ENCODE results near the gene MEGF6. TPM values are rescaled to one million over a fixed set of nuclear protein-coding genes. Genes with fewer than 3 reads are reported as not detected.

The MEGF6 gene
- total and polyA plus RNA-seq, 2 donors (not counting 1 experiment from before 2014, with no cell fraction given): 43.2 to 77.3 TPM

GRCh38 chr1:3593334-3593733 lies 18.0 kb downstream of the MEGF6 start:
- H3K79me2 ChIP-seq (ENCODE audit: control insufficient read depth, insufficient read depth, low read length): no peaks in the 10 kb centered on the region
- no peak overlapping the region for H3K27ac ChIP-seq (ENCODE audit: low read length in 2 of 2)
- H3K9me3 ChIP-seq (ENCODE audit: control extremely low read depth in 1 of 3, control insufficient read depth in 2 of 3, insufficient read depth in 1 of 3, low read length in 2 of 3): no peaks in the 10 kb centered on the region
- H3K36me3 ChIP-seq (replicated peaks in 1 of 2; ENCODE audit: control extremely low read depth in 1 of 2, control insufficient read depth in 1 of 2, extremely low read depth in 1 of 2, insufficient read depth in 2 of 2, low read length in 1 of 2): no peaks in the 10 kb centered on the region
- DNase-seq: no peak
- Mint-ChIP-seq H3K9me3 (ENCODE audit: insufficient read depth) (no peaks in the 10 kb centered on the region), H3K27ac (no peak overlapping the region), H3K27me3 (no peaks in the 10 kb centered on the region), H3K4me1 (peaks cover 23% of the 10 kb centered on the region), H3K4me3 (no peak overlapping the region)
- no peak overlapping the region for H3K9ac ChIP-seq (ENCODE audit: low read length)
- no peaks in the 10 kb centered on the region for H3K27me3 ChIP-seq (replicated peaks in 1 of 4; ENCODE audit: control extremely low read depth in 1 of 4, control insufficient read depth in 3 of 4, insufficient read depth in 4 of 4, low read length in 3 of 4)
- no peaks in the 10 kb centered on the region for H4K20me1 ChIP-seq (ENCODE audit: control insufficient read depth, insufficient read depth, low read length, poor library complexity, severe bottlenecking)
- POLR2A ChIA-PET: no interaction called here
- no peak for ATAC-seq (ENCODE audit: low read depth)
- TF ChIP-seq EZH2 (IDR thresholded peaks at IDR 0.05; ENCODE audit: borderline replicate concordance, insufficient read depth, low read depth, low read length, poor library complexity, severe bottlenecking): no peak
- TF ChIP-seq, protein P1, sequence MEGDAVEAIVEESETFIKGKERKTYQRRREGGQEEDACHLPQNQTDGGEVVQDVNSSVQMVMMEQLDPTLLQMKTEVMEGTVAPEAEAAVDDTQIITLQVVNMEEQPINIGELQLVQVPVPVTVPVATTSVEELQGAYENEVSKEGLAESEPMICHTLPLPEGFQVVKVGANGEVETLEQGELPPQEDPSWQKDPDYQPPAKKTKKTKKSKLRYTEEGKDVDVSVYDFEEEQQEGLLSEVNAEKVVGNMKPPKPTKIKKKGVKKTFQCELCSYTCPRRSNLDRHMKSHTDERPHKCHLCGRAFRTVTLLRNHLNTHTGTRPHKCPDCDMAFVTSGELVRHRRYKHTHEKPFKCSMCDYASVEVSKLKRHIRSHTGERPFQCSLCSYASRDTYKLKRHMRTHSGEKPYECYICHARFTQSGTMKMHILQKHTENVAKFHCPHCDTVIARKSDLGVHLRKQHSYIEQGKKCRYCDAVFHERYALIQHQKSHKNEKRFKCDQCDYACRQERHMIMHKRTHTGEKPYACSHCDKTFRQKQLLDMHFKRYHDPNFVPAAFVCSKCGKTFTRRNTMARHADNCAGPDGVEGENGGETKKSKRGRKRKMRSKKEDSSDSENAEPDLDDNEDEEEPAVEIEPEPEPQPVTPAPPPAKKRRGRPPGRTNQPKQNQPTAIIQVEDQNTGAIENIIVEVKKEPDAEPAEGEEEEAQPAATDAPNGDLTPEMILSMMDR (IDR thresholded peaks at IDR 0.05): no peak
- CTCF ChIA-PET: interaction anchor here (1.2 kb wide), 1 partner anchor 24 kb away, joined by 4 read pairs; no protein-coding TSS in a partner anchor
- H3K4me2 ChIP-seq (replicated peaks; ENCODE audit: low read depth, low read length, poor library complexity, severe bottlenecking): no peak overlapping the region
- WGBS (ENCODE audit: insufficient coverage): 32% methylated on average over 9 of the region's 17 CpGs
- intact Hi-C loops (cut with micrococcal nuclease): no loop called here
- no peak overlapping the region for H3K4me3 ChIP-seq (ENCODE audit: control extremely low read depth in 1 of 5, extremely low read depth in 1 of 5, insufficient read depth in 1 of 5, low read depth in 2 of 5, low read length in 4 of 5)
- peaks cover 22 to 27% of the 10 kb centered on the region in 2 donors for H3K4me1 ChIP-seq (ENCODE audit: control insufficient read depth in 2 of 2, insufficient read depth in 2 of 2, low read length in 2 of 2)
- H2AFZ ChIP-seq (ENCODE audit: insufficient read depth, low read depth, low read length, poor library complexity, severe bottlenecking): no peak overlapping the region

GRCh38 chr1:3590951-3591865 lies 20.1 kb downstream of the MEGF6 start:
- ChIA-PET CTCF (interaction anchor here (1.3 to 1.6 kb wide), 2 partner anchors 28 to 138 kb away, joined by 3 to 7 read pairs; no protein-coding TSS in a partner anchor), POLR2A (no interaction called here)
- Histone ChIP-seq H3K4me3 (ENCODE audit: control extremely low read depth in 1 of 5, extremely low read depth in 1 of 5, insufficient read depth in 1 of 5, low read depth in 2 of 5, low read length in 4 of 5) (no peak overlapping the region), H3K36me3 (replicated peaks in 1 of 2; ENCODE audit: control extremely low read depth in 1 of 2, control insufficient read depth in 1 of 2, extremely low read depth in 1 of 2, insufficient read depth in 2 of 2, low read length in 1 of 2) (no peaks in the 10 kb centered on the region), H3K79me2 (ENCODE audit: control insufficient read depth, insufficient read depth, low read length) (no peaks in the 10 kb centered on the region), H3K9ac (ENCODE audit: low read length) (no peak overlapping the region), H3K4me1 (ENCODE audit: control insufficient read depth in 2 of 2, insufficient read depth in 2 of 2, low read length in 2 of 2) (peaks cover 5 to 9% of the 10 kb centered on the region in 2 donors), H4K20me1 (ENCODE audit: control insufficient read depth, insufficient read depth, low read length, poor library complexity, severe bottlenecking) (no peaks in the 10 kb centered on the region), H3K9me3 (ENCODE audit: control extremely low read depth in 1 of 3, control insufficient read depth in 2 of 3, insufficient read depth in 1 of 3, low read length in 2 of 3) (no peaks in the 10 kb centered on the region), H2AFZ (ENCODE audit: insufficient read depth, low read depth, low read length, poor library complexity, severe bottlenecking) (no peak overlapping the region), H3K27ac (ENCODE audit: low read length in 2 of 2) (no peak overlapping the region), H3K27me3 (replicated peaks in 1 of 4; ENCODE audit: control extremely low read depth in 1 of 4, control insufficient read depth in 3 of 4, insufficient read depth in 4 of 4, low read length in 3 of 4) (no peaks in the 10 kb centered on the region), H3K4me2 (replicated peaks; ENCODE audit: low read depth, low read length, poor library complexity, severe bottlenecking) (no peak overlapping the region)
- Mint-ChIP-seq H3K27ac (no peak overlapping the region), H3K9me3 (ENCODE audit: insufficient read depth) (no peaks in the 10 kb centered on the region), H3K27me3 (no peaks in the 10 kb centered on the region), H3K4me3 (no peak overlapping the region), H3K4me1 (peaks cover 7% of the 10 kb centered on the region)
- intact Hi-C loops (cut with micrococcal nuclease): no loop called here
- 91% methylated on average over 21 of the region's 33 CpGs for WGBS (ENCODE audit: insufficient coverage)
- ATAC-seq (ENCODE audit: low read depth) (no peak), DNase-seq (no peak)
- TF ChIP-seq, protein P1 (IDR thresholded peaks at IDR 0.05): no peak
- no peak for TF ChIP-seq EZH2 (IDR thresholded peaks at IDR 0.05; ENCODE audit: borderline replicate concordance, insufficient read depth, low read depth, low read length, poor library complexity, severe bottlenecking)
